GM19324 (cell line): Measurements from ENCODE around the gene GNAQ.

ENCODE experiments used
- ATAC-seq: cut with Tn5 transposase; IDR thresholded peaks from one replicate; pipeline ENCODE4 v1.9.1; 2021; ENCODE audit warnings: mild to moderate bottlenecking, moderate library complexity; ENCODE audit not compliant: unreplicated experiment, low FRiP score

GNAQ gene

GRCh38 chr9:77830618-77831285, 200.9 kb downstream of the GNAQ start:
- no peak for ATAC-seq

DNA sequence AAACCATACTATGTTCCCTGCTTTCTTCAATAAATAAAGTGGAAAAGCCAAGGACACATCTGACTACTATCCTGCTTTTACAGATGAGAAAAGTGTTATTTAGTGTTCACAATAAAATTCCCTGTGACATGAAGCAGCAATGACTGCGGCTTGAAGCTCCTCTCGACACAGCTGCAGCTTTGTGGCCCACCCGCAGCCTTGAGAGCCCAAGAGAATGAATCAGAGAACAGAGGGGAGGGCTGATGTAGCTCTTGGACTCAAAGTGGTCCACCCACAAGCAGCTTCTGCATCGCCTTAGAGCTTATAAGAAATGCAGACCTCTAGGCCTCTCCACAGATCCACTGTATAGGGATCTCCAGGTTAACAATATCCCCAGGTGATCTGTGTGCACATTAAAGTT, 202.2 kb downstream of the GNAQ start:
- ATAC-seq = no peak

- no peak for ATAC-seq
These were observed 204.4 kb downstream of the GNAQ start for GRCh38 chr9:77827104-77827784.

- ATAC-seq = no peak
These were observed 205.0 kb downstream of the GNAQ start for GRCh38 chr9:77826621-77827020.

DNA sequence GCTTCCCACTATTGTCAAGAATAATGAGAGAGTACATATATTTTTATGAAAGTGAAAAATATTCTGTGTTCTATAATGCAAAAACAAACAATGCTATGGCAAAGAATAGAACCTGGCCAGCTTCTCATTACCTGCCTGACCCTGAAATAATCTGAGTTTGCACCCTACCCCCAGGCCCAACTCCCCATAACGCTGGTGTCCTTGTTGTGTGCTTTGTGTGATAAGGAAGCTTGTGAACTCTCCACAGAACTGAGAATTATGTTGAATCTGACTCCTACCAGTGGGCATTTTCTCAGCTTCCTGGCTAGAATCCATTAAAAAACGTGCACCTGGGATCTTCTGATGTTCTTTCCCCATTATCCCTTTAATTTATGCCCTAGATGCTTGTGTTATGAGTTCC, 205.5 kb downstream of the GNAQ start:
- ATAC-seq = no peak

DNA sequence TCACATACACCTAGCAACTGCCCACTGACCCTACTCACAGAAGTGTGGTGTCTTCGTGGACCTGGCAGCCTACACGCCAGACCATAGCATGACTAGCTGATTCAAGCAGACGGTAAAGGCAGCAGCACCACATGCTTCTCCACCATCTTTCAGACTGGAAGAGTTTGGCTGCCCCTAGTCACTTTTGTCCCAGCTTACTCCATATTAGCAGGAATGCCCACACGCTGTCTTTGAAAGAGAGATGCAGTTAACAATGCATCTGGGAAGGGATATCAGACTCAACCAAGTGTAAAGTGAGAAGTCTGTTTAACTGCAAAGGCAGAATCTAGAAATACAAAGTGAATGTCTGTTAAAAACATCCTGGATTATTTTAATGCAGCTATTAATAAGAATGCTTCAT, 206.2 kb downstream of the GNAQ start:
- ATAC-seq = no peak

DNA sequence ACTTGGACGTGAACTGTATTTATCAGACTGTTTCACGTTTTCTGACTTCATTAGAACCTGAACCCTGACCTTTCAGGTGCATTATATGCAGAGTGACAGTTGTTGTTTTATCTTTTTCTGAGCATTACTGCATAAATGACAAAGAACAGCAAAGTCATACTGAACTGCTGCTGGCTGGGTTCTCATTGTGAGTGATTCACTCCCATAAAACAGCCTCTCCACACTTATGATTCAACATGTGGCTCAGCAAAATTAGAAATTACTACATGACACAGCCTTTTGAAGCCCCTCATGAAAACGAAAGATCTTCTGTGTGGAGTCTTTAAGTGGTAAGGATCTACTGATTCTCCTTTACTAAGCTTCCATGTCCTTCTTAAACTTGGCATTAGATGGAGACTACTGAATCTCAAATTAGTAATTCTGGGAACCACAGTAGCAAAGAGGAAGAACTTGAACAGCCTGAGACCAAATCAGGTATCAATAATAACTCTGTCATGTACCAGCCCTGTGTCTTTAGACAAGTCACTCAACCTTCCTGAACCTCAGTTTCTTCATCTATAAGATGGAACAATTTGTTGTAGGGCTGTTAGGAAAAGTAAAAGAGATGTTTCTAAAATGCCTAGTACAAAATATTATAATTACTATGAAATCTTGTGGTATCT, 211.2 kb downstream of the GNAQ start:
- ATAC-seq = no peak

- ATAC-seq = no peak
These were observed 212.0 kb downstream of the GNAQ start for GRCh38 chr9:77819657-77820056.

DNA sequence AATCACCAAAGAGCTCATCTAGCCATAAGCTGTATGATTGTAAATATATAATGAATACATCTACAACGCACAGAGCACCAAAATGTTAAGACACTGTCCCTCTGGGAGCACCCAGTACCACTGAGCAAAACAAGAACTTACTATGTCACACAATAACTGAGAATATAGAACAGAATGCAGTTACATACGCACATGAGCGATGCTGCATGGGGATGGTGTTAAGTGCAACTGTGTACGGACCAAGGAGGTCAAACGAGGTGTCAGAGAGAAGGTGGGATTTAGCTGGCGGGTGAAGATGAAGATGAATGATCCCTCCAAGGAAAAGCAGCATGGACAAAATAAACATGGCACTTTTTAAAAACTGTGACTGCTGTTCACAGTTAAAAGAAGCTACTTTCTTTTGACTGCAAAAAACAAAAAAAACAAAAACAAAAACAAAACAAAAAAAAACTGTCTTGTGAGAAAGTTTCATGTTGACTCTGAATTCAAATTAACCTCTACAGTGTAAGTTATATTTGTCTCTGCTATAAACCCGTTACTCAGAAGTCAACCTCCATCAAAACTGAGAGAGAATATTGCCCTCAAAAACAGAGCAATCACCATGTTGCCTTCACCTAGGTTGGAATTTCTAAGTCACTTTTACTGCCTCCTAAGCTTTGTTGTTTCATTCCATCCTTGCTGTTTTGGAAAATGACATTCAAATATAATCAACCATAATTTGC, 213.9 kb downstream of the GNAQ start:
- ATAC-seq = no peak

DNA sequence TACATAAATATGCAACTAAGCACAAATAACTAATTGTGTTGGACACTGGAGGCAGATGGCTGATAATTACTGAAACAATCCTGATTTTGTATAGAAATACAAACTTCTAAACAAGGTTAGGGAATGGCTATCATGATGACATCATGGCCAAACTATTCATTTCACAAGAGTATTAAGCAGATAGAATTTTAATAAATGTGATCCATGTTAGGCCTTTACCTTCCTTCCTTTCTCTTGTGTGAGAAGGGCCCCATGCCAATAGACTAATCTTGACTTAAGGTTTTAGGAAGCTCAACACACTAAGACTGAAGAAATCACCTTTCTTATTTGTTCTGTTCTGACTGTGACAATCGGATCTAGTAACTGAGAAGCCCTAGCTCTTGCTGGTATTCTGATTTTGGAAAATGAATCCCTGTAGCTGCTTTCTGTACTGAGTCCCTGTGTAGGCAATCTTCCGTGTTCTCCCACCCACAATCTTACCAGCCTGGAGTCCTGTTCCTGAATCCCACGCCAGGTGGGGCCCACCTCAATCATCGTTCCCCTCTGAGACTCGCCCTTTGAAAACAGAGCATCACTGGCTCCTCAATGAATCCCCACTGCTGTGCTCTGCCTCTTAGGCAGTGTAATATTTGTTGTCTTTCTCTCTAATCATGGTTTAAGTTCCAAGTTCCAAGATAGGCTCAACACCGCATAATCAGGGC, 214.8 kb downstream of the GNAQ start:
- no peak for ATAC-seq

DNA sequence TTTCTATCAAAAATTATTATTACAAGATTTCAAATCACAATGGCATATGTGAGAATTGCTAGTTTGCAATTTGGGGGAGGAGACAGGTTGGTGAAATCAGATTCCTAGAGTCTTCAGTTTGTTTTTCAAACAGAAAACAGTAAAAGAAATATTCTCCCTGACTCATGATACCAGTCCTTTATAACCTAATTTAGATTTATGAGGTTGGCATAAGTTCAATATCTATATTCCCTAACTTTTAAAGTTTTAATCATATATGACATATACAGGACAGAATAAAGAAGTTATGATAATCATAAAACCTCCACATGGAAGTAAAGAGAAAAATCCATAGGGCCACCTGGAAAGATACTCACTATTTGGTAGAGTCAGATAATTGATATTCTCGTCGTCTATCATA, 216.4 kb downstream of the GNAQ start:
- no peak for ATAC-seq

DNA sequence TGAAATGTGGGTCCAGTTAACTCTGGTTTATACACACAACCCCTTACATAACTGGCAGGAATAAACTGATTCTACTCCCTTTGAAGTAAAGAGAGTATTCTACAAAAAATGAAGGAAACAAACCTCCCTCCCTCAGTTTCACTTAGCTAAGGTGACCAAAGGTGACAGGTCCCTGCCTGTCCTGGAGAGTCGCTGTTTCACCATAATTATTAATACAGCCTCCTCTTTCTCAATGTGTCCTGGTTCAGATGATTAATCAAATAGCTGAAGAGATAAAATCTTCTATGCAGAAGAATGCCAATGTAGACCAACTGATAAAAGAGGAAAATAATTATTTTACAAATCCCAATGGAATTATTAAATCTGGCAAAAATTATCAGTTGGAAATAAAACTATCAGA, 219.8 kb downstream of the GNAQ start:
- no peak for ATAC-seq

DNA sequence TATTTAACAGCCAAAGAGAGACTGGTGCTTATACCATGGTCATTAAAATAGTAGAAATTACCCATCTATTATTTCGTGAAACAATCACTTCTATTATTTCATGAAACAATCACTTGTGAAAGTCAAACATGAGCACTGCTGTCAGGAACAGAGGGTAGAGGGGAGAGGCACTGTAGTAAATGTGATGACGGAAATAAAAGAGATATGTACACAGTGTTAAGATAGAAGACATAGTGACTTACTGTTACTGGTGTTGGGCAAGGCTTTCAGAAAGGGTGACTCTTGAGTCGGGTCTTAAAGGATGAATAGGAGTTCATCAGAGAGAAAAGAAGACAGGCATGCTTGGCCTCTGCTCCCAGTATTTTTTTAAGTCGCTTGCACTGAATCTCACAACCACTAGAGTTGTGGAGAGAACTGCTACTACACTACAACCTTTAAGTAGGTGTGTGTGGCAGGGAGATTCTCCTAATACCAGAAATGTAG, 220.9 kb downstream of the GNAQ start:
- no peak for ATAC-seq

GRCh38 chr9:77810047-77810446, 221.6 kb downstream of the GNAQ start:
- ATAC-seq = no peak

DNA sequence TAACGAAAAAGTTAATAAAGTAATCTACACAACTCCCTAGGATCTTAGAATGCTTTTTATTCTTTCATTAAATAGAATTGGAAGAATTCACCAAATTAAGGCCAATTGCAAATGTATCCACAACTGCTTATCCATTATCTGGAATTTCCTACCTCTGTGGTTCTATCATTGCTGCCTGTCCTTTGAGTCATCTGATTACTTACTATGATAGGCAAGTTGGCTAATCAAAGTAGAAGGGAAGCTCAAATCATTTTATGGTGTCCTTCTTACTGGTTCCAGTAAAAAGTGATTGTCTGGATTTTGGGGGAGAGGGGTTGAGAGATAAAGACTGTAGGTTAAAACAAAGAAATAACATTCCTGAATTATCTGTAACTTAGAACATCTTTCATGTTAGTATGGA, 222.1 kb downstream of the GNAQ start:
- ATAC-seq = no peak

DNA sequence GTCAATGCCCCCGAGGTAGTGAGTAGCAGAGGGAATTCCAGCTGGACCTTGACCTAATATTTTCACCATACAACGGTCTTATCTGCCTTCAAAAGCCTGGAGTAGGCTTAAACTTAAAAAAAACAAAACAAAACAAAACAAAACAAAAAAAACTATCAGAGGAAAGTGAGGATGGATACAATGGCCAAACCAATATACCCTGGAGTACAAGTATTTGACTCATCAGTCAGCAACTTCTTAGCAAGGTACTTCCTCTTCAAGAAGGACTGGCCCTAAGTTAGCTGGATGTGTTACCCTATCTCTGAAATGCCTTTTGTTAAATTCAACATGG, 222.9 kb downstream of the GNAQ start:
- ATAC-seq = no peak

GRCh38 chr9:77807846-77808750, 223.5 kb downstream of the GNAQ start:
- no peak for ATAC-seq

DNA sequence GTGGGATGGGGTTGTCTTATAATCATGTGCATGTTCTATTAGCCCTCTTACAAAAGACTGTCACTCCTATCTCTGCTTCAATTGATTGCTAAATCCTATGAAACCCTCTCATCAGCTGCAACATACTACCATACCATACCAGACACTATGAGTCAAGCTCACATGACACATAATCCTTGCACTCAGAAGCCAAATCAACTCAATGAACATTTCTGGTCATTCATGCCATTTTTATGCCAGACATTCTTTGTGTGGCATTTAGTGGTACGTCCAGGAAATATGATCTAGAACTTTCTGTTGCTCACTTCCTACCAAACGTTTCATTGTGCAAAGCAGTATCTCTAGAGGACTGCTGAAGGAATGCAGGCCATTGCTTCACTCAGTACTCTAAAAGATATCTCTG, 224.3 kb downstream of the GNAQ start:
- no peak for ATAC-seq

DNA sequence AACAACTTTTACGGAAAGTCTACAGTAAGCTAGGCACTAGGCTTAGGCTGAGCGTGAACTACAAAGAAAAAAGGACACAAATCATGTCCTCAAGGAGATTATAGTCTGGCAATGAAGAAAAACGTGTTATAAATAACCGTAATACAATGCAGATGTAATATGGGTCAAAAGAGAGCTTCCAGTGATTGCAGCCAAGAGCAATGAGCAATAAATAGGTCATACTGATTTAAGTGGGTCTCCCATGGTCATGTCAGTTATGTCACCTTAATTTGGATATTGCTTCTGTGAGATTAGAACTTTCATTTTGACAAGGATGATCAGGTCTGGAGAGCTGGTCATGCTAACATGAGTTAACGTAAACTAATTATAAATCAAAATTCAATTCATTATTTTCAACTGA, 224.9 kb downstream of the GNAQ start:
- no peak for ATAC-seq

- no peak for ATAC-seq
These were observed 225.8 kb downstream of the GNAQ start for GRCh38 chr9:77805810-77806209.
